ENCODE data around the gene ADISSP. TPM values are rescaled to one million over a fixed set of nuclear protein-coding genes. Genes with fewer than 3 reads are reported as not detected.
A peak's percentile ranks its signal among the peaks of the same experiment; 100 is the strongest.

ADISSP gene
- total RNA-seq, 1 donor: 18.5 TPM

- Histone ChIP-seq H3K27ac (ENCODE audit: low read depth, low read length) (no peak overlapping the region), H3K4me1 (ENCODE audit: insufficient read depth, low read length) (no peaks in the 10 kb centered on the region), H3K4me2 (ENCODE audit: insufficient read depth, low read length) (no peak overlapping the region), H3K36me3 (ENCODE audit: insufficient read depth, low read length) (peaks cover 13% of the 10 kb centered on the region), H3K27me3 (ENCODE audit: insufficient read depth, low read length) (no peaks in the 10 kb centered on the region), H4K20me1 (ENCODE audit: insufficient read depth, low read length) (no peaks in the 10 kb centered on the region), H3K79me2 (ENCODE audit: insufficient read depth, low read length) (no peaks in the 10 kb centered on the region), H3K4me3 (ENCODE audit: insufficient read depth, low read length) (no peak overlapping the region), H2AFZ (ENCODE audit: low read length) (no peak overlapping the region), H3K9me3 (ENCODE audit: low read depth, low read length) (no peaks in the 10 kb centered on the region)
- DNase-seq (ENCODE audit: insufficient read length, low spot score, missing footprints): peak; percentile 22
- TF ChIP-seq, protein P1, sequence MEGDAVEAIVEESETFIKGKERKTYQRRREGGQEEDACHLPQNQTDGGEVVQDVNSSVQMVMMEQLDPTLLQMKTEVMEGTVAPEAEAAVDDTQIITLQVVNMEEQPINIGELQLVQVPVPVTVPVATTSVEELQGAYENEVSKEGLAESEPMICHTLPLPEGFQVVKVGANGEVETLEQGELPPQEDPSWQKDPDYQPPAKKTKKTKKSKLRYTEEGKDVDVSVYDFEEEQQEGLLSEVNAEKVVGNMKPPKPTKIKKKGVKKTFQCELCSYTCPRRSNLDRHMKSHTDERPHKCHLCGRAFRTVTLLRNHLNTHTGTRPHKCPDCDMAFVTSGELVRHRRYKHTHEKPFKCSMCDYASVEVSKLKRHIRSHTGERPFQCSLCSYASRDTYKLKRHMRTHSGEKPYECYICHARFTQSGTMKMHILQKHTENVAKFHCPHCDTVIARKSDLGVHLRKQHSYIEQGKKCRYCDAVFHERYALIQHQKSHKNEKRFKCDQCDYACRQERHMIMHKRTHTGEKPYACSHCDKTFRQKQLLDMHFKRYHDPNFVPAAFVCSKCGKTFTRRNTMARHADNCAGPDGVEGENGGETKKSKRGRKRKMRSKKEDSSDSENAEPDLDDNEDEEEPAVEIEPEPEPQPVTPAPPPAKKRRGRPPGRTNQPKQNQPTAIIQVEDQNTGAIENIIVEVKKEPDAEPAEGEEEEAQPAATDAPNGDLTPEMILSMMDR (IDR thresholded peaks at IDR 0.05; ENCODE audit: extremely low read depth, low read depth, low read length): no peak
These were observed 10.3 kb downstream of the ADISSP start for GRCh38 chr20:3757268-3757667.

DNA sequence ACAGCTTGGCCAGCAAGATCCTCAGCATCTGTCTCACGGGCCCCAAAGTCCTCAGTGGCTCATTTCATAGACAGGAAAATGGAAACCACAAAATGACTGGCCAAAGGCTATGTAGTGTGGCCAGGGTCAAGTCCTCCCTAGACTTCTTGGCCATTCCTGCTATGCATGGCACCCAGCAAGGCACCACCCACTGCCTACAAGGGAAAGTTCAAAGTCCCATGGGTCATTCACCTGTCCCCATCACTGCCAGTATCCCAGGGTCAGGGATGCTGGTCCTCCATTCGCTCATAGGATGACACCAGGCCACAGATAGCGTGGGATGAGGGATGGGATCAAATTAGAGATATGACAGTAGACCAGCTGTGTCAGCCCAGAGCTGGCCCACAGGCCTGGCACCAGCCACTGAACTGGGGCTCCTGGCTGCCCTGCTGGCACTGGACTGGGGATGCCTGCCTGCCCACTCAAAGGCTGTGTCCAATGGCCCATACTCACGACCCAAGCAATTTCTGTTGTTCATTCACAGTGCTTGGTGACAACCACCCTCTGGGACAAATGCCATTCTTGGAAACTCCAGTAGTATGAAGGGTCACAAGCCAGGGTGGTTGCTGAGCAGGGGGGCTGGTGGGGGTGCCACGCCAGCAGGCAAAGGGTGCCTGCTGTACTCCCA lies 11.6 kb downstream of the ADISSP start:
- no peak overlapping the region for H3K27ac ChIP-seq (ENCODE audit: low read depth, low read length)
- DNase-seq (ENCODE audit: insufficient read length, low spot score, missing footprints): peak; percentile 68
- TF ChIP-seq, protein P1 (IDR thresholded peaks at IDR 0.05; ENCODE audit: extremely low read depth, low read depth, low read length): no peak
- H3K9me3 ChIP-seq (ENCODE audit: low read depth, low read length): no peaks in the 10 kb centered on the region
- no peak overlapping the region for H2AFZ ChIP-seq (ENCODE audit: low read length)
- no peaks in the 10 kb centered on the region for H4K20me1 ChIP-seq (ENCODE audit: insufficient read depth, low read length)
- no peak overlapping the region for H3K4me3 ChIP-seq (ENCODE audit: insufficient read depth, low read length)
- no peaks in the 10 kb centered on the region for H3K27me3 ChIP-seq (ENCODE audit: insufficient read depth, low read length)
- no peak overlapping the region for H3K4me2 ChIP-seq (ENCODE audit: insufficient read depth, low read length)
- peaks cover 8% of the 10 kb centered on the region for H3K36me3 ChIP-seq (ENCODE audit: insufficient read depth, low read length)
- no peaks in the 10 kb centered on the region for H3K79me2 ChIP-seq (ENCODE audit: insufficient read depth, low read length)
- H3K4me1 ChIP-seq (ENCODE audit: insufficient read depth, low read length): no peaks in the 10 kb centered on the region

- peaks cover 8% of the 10 kb centered on the region for H3K36me3 ChIP-seq (ENCODE audit: insufficient read depth, low read length)
- DNase-seq (ENCODE audit: insufficient read length, low spot score, missing footprints): peak; percentile 62
These were observed 12.3 kb downstream of the ADISSP start for GRCh38 chr20:3755269-3755668.

GRCh38 chr20:3754276-3754630 lies 13.3 kb downstream of the ADISSP start:
- H3K36me3 ChIP-seq (ENCODE audit: insufficient read depth, low read length): peaks cover 8% of the 10 kb centered on the region
- no peak overlapping the region for H2AFZ ChIP-seq (ENCODE audit: low read length)

More at GRCh38 chr20:3755269-3755668, 12.3 kb downstream of the ADISSP start:
- Histone ChIP-seq H3K9me3 (ENCODE audit: low read depth, low read length) (no peaks in the 10 kb centered on the region), H3K4me1 (ENCODE audit: insufficient read depth, low read length) (no peaks in the 10 kb centered on the region), H3K4me3 (ENCODE audit: insufficient read depth, low read length) (no peak overlapping the region), H3K79me2 (ENCODE audit: insufficient read depth, low read length) (no peaks in the 10 kb centered on the region), H3K27me3 (ENCODE audit: insufficient read depth, low read length) (no peaks in the 10 kb centered on the region), H2AFZ (ENCODE audit: low read length) (no peak overlapping the region), H4K20me1 (ENCODE audit: insufficient read depth, low read length) (no peaks in the 10 kb centered on the region), H3K4me2 (ENCODE audit: insufficient read depth, low read length) (no peak overlapping the region), H3K27ac (ENCODE audit: low read depth, low read length) (no peak overlapping the region)
- TF ChIP-seq, protein P1 (IDR thresholded peaks at IDR 0.05; ENCODE audit: extremely low read depth, low read depth, low read length): no peak

More at GRCh38 chr20:3754276-3754630, 13.3 kb downstream of the ADISSP start:
- H3K27ac ChIP-seq (ENCODE audit: low read depth, low read length): no peak overlapping the region
- no peak overlapping the region for H3K4me3 ChIP-seq (ENCODE audit: insufficient read depth, low read length)
- H3K4me2 ChIP-seq (ENCODE audit: insufficient read depth, low read length): no peak overlapping the region
- DNase-seq (ENCODE audit: insufficient read length, low spot score, missing footprints): no peak
- no peaks in the 10 kb centered on the region for H3K27me3 ChIP-seq (ENCODE audit: insufficient read depth, low read length)
- H3K4me1 ChIP-seq (ENCODE audit: insufficient read depth, low read length): no peaks in the 10 kb centered on the region
- H3K9me3 ChIP-seq (ENCODE audit: low read depth, low read length): no peaks in the 10 kb centered on the region
- no peaks in the 10 kb centered on the region for H4K20me1 ChIP-seq (ENCODE audit: insufficient read depth, low read length)
- no peaks in the 10 kb centered on the region for H3K79me2 ChIP-seq (ENCODE audit: insufficient read depth, low read length)
- TF ChIP-seq, protein P1 (IDR thresholded peaks at IDR 0.05; ENCODE audit: extremely low read depth, low read depth, low read length): no peak

All from osteoblast (primary cell).